Neural cell (in vitro differentiated cells): Measurements from ENCODE around the gene ACSL5. TPM values are rescaled to one million over a fixed set of nuclear protein-coding genes. Genes with fewer than 3 reads are reported as not detected.

Experiments used
- H2AFZ ChIP-seq: fragments of 200-600, 300-800 bp; sonication (generic), shearing (Covaris generic); 2 replicates; pipeline ENCODE4 v1.6.0; 2014; ENCODE audit warnings: low read depth, mild to moderate bottlenecking, antibody characterized with exemption, low read length, moderate library complexity
- H3F3A ChIP-seq: fragments of 200-600 bp; shearing (Covaris generic); 2 replicates; pipeline ENCODE4 v1.6.1; 2016; ENCODE audit warnings: mild to moderate bottlenecking, moderate library complexity, mixed read lengths, antibody characterized with exemption, low read length; ENCODE audit not compliant: insufficient read depth, poor library complexity, severe bottlenecking
- H3K27ac ChIP-seq: fragments of 200-600, 300-800 bp; sonication (generic), shearing (Covaris generic); 2 replicates; pipeline ENCODE4 v1.5.1; 2014; ENCODE audit warnings: mild to moderate bottlenecking, low read length, moderate library complexity
- H3K27me3 ChIP-seq: fragments of 300-800, 200-600 bp; sonication (generic), shearing (Covaris generic); 2 replicates; pipeline ENCODE4 v1.6.0; 2014; ENCODE audit warnings: mild to moderate bottlenecking, low read depth, low read length, moderate library complexity; ENCODE audit not compliant: insufficient read depth
- H3K36me3 ChIP-seq: fragments of 300-800, 200-600 bp; sonication (generic), shearing (Covaris generic); 2 replicates; pipeline ENCODE4 v1.5.1; 2014; ENCODE audit warnings: mild to moderate bottlenecking, antibody characterized with exemption, low read length, moderate library complexity; ENCODE audit not compliant: insufficient read depth
- H3K4me2 ChIP-seq: fragments of 300-800, 200-600 bp; sonication (generic), shearing (Covaris generic); 2 replicates; pipeline ENCODE4 v1.6.0; 2014; ENCODE audit warnings: mild to moderate bottlenecking, low read length
- H3K4me3 ChIP-seq: fragments of 300-800, 200-600 bp; sonication (generic), shearing (Covaris generic); 2 replicates; pipeline ENCODE4 v1.5.1; 2014; ENCODE audit warnings: mild to moderate bottlenecking, low read length, moderate library complexity
- H3K79me2 ChIP-seq: fragments of 200-600 bp; shearing (Covaris generic); replicated peaks from 2 replicates; pipeline ENCODE4 v1.6.0; 2014; ENCODE audit warnings: mild to moderate bottlenecking, low read length, moderate library complexity; ENCODE audit not compliant: insufficient read depth
- H3K9ac ChIP-seq: fragments of 300-800, 200-600 bp; sonication (generic), shearing (Covaris generic); 2 replicates; pipeline ENCODE4 v1.6.1; 2016; ENCODE audit warnings: mild to moderate bottlenecking, low read length, mixed read lengths
- H3K9me2 ChIP-seq: fragments of 200-600 bp; shearing (Covaris generic); 2 replicates; pipeline ENCODE4 v1.6.1; 2016; ENCODE audit warnings: mild to moderate bottlenecking, low read length, mixed read lengths; ENCODE audit not compliant: insufficient read depth
- H3K9me3 ChIP-seq: fragments of 200-600, 300-800 bp; sonication (generic), shearing (Covaris generic); 2 replicates; pipeline ENCODE4 v1.6.1; 2016; ENCODE audit warnings: mild to moderate bottlenecking, mixed run types, low read length, moderate library complexity, mixed read lengths
- H4K20me1 ChIP-seq: fragments of 200-600 bp; shearing (Covaris generic); 2 replicates; pipeline ENCODE4 v1.6.1; 2016; ENCODE audit warnings: mild to moderate bottlenecking, mixed run types; ENCODE audit not compliant: insufficient read depth
- EP300 ChIP-seq: fragments of 450-650 bp; conservative IDR thresholded peaks from 2 replicates; pipeline ENCODE4 v1.6.1; 2014; ENCODE audit warnings: antibody characterized with exemption, mild to moderate bottlenecking, moderate library complexity; ENCODE audit not compliant: poor library complexity, severe bottlenecking
- EZH2 ChIP-seq: fragments of 200-600, 300-800 bp; shearing (Covaris generic), sonication (generic); IDR thresholded peaks from 2 replicates; pipeline ENCODE4 v1.6.1; 2014; ENCODE audit warnings: antibody characterized with exemption, low read length, borderline replicate concordance, mild to moderate bottlenecking; ENCODE audit not compliant: insufficient read depth, poor library complexity, severe bottlenecking
- MXI1 ChIP-seq: fragments of 450-650 bp; conservative IDR thresholded peaks from 2 replicates; pipeline ENCODE4 v1.6.1; 2014; ENCODE audit warnings: antibody characterized with exemption, mild to moderate bottlenecking; ENCODE audit not compliant: poor library complexity, severe bottlenecking
- POLR2AphosphoS5 ChIP-seq: IDR thresholded peaks from 2 replicates; pipeline ENCODE4 v1.6.1; 2012
- RAD21 ChIP-seq: fragments of 450-650 bp; conservative IDR thresholded peaks from 2 replicates; pipeline ENCODE4 v1.6.1; 2014; ENCODE audit warnings: antibody characterized with exemption, mild to moderate bottlenecking, moderate library complexity
- REST ChIP-seq: IDR thresholded peaks from 2 replicates; pipeline ENCODE4 v1.6.1; 2012; ENCODE audit warnings: borderline replicate concordance
- SMC3 ChIP-seq: fragments of 450-650 bp; conservative IDR thresholded peaks from 2 replicates; pipeline ENCODE4 v1.6.1; 2014; ENCODE audit warnings: antibody characterized with exemption, mild to moderate bottlenecking, moderate library complexity; ENCODE audit not compliant: poor library complexity
- TAF1 ChIP-seq: IDR thresholded peaks from 2 replicates; pipeline ENCODE4 v1.6.1; 2012; ENCODE audit warnings: low read depth
- polyA plus RNA-seq: library from polyadenylated mRNA; depleted of rRNA; stranded (reverse); fragments of >200 nt; gene quantifications from 2 replicates; pipeline ENCODE4 v1.2.3, GENCODE V29; 2014
- TF ChIP-seq, protein P1 (sequence below): fragments of 450-650 bp; IDR thresholded peaks from 2 replicates; pipeline ENCODE4 v1.5.1; 2014; ENCODE audit warnings: antibody characterized with exemption, mild to moderate bottlenecking, moderate library complexity; ENCODE audit not compliant: poor library complexity, severe bottlenecking

ACSL5 gene
- polyA plus RNA-seq, 1 donor from 2014 or later, result not detected

- H3K36me3 ChIP-seq, result no peaks in the 10 kb centered on the region
- no peaks in the 10 kb centered on the region for H4K20me1 ChIP-seq
- H3K27ac ChIP-seq, result no peak overlapping the region
- H3K4me3 ChIP-seq, result no peak overlapping the region
- H3K9ac ChIP-seq, result no peak overlapping the region
- H3K79me2 ChIP-seq, result no peaks in the 10 kb centered on the region
- H3K27me3 ChIP-seq, result no peaks in the 10 kb centered on the region
- no peak overlapping the region for H3K4me2 ChIP-seq
- H3F3A ChIP-seq, result no peaks in the 10 kb centered on the region
- H2AFZ ChIP-seq, result no peak overlapping the region
- TF ChIP-seq, protein P1, sequence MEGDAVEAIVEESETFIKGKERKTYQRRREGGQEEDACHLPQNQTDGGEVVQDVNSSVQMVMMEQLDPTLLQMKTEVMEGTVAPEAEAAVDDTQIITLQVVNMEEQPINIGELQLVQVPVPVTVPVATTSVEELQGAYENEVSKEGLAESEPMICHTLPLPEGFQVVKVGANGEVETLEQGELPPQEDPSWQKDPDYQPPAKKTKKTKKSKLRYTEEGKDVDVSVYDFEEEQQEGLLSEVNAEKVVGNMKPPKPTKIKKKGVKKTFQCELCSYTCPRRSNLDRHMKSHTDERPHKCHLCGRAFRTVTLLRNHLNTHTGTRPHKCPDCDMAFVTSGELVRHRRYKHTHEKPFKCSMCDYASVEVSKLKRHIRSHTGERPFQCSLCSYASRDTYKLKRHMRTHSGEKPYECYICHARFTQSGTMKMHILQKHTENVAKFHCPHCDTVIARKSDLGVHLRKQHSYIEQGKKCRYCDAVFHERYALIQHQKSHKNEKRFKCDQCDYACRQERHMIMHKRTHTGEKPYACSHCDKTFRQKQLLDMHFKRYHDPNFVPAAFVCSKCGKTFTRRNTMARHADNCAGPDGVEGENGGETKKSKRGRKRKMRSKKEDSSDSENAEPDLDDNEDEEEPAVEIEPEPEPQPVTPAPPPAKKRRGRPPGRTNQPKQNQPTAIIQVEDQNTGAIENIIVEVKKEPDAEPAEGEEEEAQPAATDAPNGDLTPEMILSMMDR, result no peak
- TF ChIP-seq SMC3, result no peak
- no peak for TF ChIP-seq POLR2AphosphoS5
- TF ChIP-seq MXI1, result no peak
- H3K9me2 ChIP-seq, result no peaks in the 10 kb centered on the region
- H3K9me3 ChIP-seq, result no peaks in the 10 kb centered on the region
These were observed 24.3 kb upstream of the ACSL5 start for GRCh38 chr10:112349521-112350085.

DNA sequence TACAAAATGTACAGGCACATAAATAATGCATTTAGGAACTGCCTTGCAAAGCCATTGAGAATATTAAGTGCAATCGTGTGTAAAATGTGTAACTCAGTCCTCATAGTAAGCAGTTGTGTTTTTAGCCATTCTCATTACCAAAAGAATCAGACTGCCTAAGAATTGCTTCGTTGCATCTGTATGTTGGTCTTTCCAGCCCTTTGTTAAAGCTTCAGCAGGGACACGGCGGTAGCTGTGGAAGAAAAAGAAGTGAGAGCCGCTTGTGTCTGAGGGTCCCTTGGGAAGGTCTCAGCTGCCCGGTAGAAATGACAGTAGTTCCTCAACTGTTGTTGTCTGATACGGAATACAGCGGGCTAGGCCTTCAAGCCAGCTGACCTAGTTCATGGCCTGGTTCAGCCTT is 22.8 kb upstream of the ACSL5 start:
- H3K27ac ChIP-seq, result no peak overlapping the region
- H3K36me3 ChIP-seq, result no peaks in the 10 kb centered on the region
- no peaks in the 10 kb centered on the region for H4K20me1 ChIP-seq

More for the DNA sequence above, 22.8 kb upstream of the ACSL5 start:
- Histone ChIP-seq H2AFZ (no peak overlapping the region), H3K9ac (no peak overlapping the region), H3K79me2 (no peaks in the 10 kb centered on the region), H3K27me3 (no peaks in the 10 kb centered on the region), H3K4me2 (no peak overlapping the region), H3K9me3 (no peaks in the 10 kb centered on the region), H3F3A (no peaks in the 10 kb centered on the region), H3K4me3 (no peak overlapping the region), H3K9me2 (no peaks in the 10 kb centered on the region)
- TF ChIP-seq POLR2AphosphoS5 (no peak), TAF1 (no peak), SMC3 (no peak), REST (no peak), MXI1 (no peak), EZH2 (no peak), EP300 (no peak), RAD21 (no peak)
- TF ChIP-seq, protein P1, result no peak
